Stimulated activated naive CD4-positive, alpha-beta T cell (primary cell): ENCODE data around the gene CLN3.
A peak's percentile ranks its signal among the peaks of the same experiment; 100 is the strongest.
"Not testable (repeated sequence)": the region's sequence is repeated elsewhere in the genome, so short reads cannot be mapped to it uniquely, and the experiment has no call there.

ENCODE experiments used
- DNase-seq, 6 experiments: peaks; one replicate each; lab custom pipeline; 2025; lab: John Stamatoyannopoulos, UW

CLN3 gene

GRCh38 chr16:28513484-28514181 lies 21.8 kb upstream of the CLN3 start:
- no peak for DNase-seq

- DNase-seq, result no peak
Measured at GRCh38 chr16:28511801-28512789, 20.2 kb upstream of the CLN3 start.

DNA sequence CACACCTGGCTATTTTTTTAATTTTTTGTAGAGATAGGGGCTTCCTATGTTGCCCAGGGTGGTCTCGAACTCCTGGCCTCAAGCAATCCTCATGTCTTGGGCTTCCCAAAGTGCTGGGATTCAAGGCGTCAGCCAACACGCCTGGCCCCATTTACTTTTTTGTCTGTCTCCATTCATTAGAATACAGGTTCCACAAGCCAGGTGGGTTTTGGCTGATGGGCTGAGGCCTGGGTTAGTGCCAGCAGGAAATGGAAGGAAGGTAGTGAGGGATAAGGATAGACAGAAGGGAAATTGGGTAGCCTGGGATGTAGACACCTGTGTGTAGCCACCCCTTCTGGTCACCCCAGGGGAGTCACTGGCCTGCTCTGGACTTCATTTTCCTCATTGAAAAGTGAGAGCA lies 19.2 kb upstream of the CLN3 start:
- DNase-seq, result no peak

DNA sequence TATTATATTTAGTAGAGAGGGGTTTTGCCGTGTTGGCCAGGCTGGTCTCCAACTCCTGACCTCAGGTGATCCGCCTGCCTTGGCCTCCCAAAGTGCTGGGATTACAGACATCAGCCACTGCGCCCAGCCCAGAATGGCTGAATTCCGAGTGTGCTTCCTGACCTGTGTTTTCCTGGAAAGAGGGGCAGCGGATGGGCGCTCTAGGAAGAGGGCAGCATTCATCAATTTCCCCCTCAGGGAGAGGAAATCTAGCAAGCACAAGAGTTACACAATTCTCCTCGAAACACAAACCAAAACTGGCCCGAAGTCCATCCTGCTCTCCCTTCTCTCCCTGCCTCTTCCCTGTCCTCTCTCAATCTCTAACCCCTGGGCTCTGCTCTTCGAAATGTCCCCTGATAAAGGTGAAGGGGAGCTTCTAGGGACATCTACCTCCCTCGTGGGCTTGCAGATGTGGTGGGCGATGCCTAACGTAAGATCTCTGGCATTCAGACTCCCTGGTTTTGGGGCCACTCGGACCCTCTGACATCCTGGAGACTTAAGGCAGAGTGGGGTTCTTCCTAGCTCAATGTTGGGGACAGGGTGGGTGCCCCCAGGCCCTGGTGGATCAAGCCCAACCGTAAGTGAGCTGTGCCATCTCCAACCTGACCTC lies 13.7 kb upstream of the CLN3 start:
- DNase-seq, result no peak

- no peak for DNase-seq
Measured at GRCh38 chr16:28504707-28505404, 13.0 kb upstream of the CLN3 start.

DNA sequence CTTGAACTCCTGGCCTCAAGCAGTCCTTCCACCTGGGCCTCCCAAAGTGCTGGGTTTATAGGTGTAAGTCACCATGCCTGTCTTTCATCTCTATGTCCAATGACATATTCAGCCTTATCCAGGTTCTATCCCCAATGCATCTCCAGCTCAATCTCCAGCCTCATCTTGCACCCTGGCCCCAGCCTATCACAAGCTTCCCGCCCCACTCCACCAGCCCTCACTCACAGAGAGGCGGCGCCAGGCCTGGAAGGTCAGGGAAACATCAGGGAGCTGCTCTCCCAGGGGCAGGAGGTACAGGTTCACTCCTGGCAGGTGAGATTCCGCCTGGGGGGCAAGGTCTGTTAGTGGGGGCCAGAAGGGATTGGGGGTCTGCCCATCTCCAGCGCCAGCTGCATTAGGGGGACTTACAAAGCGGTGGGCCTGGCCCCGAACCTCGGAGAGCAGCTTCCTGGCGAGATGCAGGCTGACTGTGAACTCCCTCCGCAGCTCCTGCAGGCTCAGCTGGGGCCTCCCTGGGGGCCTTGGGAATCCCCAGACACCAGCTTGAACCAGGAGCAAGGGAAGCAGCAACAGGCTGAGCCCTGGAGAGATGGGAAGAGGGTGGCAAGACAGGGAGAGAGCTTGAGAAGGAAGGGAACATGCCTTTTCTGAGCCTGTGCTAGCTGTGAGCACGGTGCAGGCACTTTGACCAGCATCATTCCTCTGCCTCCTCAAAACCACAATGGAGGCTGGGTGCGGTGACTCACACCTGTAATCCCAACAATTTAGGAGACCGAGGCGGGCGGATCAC lies 11.8 kb upstream of the CLN3 start:
- no peak for DNase-seq

DNA sequence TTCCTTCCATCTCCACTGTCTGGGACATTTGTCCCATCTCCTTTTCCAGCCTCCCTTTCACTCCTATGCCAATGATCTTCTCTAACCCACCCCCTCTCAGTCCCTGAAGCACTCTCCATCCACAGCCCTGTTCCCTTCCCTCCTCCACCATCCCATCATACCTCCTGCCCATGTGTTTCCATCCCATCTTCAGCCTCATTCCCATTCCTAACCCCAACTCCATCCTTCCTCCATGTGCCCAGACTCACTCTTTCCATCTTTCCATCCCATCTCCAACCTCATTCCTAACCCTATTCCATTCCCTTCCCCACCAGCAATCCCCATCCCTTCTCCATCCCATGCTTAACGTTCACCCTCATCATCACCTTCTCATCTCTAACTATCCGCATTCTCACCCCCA lies 10.4 kb upstream of the CLN3 start:
- DNase-seq, result no peak

DNA sequence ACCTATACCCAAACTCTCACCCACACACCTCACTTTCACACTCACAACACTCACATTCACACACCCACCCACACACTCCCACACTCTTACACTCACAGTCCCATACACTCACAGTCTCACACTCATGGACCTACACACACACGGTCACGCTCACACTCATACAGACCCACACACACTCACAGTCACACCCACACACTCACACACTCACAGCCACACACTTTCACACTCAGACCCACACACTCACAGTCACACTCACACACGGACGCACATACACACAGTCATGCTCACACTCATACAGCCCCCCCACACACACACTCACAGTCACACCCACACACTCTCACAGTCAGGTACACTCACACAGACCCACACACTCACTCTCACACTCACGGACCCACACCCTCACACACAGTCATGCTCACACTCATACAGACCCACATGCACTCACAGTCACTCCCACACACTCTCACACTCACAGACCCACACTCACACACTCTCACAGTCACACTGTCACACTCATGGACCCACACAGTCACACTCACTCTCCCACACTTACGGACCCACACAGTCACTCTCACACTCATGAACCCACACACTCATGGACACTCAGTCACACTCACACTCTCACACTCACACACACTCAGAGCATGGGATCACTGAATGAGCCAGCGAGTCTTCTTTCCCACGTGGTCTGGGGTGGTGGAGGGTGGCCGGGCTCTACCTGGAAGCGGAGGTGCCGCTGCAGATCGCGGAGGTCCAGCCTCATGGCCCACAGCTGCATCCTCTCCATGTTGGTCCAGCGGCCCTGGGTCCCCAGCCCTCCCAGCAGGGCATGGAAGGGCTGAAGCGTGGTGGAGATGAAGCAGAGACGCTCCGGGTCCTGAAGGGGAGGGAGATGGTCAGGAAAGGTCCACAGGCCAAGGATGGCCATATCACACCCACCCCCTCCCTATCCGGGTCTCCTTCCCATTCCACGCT lies 9.7 kb upstream of the CLN3 start:
- DNase-seq, result no peak

- not testable (repeated sequence) for DNase-seq
Measured at GRCh38 chr16:28500476-28501180, 8.8 kb upstream of the CLN3 start.

GRCh38 chr16:28499854-28500253 lies 8.0 kb upstream of the CLN3 start:
- no peak for DNase-seq

DNA sequence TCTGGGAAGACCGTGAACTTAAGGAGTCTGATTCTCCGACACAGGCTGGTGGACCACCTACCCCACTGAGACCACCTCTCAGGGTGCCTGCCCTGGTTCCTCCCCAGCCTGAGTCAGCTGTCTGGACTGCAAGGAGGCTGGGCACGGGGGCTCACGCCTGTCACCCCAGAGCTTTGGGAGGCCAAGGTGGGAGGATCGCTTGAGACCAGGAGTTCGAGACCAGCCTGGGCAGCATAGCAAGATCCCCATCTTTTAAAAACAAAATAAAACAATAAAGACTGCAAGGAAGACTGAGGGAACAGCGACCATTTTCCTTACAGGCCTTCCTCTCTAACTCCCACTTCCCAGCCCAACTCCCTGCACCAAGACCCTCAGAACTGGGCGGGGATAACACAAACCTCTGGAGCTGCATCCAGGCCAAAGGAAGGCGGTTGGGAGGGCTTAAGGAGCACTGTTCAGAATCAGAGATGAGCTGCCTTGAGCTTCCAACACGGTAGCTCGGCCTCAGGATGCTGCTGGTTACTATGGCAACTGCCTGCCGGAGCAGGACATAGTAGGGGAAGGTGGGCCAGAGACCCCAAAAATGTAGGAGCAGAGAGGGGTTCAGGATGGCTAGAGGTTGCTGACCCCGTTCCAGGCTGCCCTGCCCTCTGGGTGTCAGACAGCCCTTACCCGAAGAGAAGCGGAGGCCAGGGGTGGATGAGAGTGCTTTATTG lies 7.0 kb upstream of the CLN3 start:
- no peak for DNase-seq

DNA sequence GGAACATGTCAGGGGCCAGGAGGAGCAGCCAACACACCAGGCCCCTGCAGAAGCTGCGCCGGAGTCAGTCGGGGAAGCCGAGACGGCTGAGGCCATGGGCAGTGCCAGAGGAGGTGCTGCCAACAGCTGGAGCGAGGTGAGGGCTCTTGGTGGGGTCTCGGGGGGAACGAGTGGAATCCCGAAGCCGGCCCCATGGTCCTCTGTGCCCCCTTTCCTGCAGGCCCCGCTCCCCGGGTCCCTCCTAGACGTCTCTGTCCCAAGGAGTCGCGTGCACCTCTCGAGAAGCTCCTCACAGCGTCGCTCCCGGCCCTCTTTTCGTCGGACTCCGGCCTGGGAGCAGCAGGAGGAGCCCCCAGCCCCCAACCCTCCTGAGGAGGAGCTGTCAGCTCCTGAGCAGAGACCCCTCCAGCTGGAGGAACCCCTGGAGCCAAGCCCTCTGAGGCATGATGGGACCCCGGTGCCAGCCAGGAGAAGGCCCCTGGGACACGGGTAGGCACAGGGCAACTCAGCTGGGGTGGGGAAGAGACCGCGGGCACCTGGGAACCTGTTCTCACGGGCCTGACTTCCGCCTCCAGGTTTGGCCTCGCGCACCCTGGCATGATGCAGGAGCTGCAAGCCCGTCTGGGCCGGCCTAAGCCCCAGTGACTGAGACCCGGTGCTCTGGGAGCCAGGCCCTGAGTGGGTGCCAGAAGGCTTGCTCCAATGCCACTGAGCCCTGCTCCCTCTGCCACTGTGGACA lies 6.2 kb upstream of the CLN3 start:
- DNase-seq, result no peak

DNA sequence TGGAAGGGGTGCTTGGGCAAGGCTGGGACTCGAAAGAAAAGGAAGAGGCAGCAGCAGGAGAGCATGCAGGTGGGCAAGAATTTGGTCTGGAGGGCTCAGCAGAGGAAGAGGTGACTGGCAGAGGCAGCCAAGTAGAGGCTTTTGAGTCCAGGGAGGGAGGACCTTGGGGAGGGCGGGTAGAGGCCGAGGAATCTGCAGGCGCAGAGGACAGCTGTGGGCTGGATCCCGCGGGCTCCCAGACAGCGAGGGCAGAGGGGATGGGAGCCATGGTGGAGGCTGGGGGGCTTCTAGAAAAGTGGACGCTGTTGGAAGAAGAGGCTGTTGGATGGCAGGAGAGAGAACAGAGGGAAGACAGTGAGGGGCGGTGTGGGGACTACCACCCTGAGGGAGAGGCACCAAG lies 5.5 kb upstream of the CLN3 start:
- no peak for DNase-seq

DNA sequence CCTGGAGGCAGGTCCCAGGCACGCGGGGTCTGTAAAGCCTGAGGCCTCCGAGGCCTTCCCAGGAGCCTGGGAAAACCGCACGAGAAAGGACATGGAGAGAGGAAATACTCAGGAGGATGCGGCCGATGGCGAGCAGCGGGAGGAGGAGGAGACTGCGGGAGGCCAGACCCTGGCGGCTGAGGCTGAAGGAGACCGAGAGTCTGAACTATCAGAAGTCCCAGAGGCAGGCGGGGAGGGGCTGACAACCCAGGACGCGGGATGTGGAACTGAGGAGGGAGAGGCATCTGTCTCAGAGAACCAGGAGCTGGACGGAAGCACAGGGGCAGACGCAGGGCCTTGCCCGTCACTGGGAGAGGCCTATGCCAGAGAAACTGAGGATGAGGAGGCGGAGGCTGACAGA lies 5.0 kb upstream of the CLN3 start:
- DNase-seq, result no peak

DNA sequence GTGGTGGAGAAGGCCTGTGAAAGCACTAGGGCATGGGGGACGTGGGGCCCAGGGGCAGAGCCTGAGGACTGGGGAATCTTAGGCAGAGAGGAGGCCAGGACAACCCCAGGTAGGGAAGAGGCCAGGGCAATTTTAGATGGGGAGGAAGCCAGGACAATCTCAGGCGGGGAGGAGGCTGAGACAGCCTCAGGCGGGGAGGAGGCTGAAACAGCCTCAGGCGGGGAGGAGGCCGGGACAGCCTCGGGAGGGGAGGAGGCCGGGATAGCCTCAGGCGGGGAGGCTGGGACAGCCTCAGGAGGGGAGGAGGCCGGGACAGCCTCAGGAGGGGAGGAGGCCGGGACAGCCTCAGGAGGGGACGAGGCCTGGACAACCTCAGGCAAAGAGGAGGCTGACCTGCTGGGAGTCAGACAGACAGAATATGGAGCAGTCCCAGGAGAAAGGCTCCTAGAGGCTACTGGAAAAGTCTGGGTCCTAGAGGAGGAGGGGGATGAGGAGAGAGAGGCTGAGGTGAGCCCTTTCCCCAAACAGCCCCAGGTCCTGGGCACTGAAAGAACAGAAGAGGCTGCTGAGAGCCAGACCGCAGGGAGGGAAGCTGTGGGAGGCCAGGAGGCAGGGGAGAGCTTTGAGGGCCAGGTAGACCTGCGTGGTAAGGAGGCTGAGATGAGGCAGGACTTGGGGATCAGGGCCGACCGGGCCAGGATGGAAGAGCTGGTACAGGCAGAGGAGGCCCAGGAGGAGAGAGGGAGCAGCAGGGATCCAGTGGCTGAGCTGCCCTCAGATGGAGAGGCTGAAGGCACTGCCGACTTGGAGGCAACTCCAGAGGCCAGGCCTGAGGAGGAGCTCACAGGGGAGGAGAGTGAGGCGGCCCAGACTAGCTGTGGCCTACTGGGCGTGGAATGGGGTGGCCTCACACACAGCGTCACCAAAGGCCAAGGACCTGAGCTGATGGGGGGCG lies 4.2 kb upstream of the CLN3 start:
- no peak for DNase-seq

DNA sequence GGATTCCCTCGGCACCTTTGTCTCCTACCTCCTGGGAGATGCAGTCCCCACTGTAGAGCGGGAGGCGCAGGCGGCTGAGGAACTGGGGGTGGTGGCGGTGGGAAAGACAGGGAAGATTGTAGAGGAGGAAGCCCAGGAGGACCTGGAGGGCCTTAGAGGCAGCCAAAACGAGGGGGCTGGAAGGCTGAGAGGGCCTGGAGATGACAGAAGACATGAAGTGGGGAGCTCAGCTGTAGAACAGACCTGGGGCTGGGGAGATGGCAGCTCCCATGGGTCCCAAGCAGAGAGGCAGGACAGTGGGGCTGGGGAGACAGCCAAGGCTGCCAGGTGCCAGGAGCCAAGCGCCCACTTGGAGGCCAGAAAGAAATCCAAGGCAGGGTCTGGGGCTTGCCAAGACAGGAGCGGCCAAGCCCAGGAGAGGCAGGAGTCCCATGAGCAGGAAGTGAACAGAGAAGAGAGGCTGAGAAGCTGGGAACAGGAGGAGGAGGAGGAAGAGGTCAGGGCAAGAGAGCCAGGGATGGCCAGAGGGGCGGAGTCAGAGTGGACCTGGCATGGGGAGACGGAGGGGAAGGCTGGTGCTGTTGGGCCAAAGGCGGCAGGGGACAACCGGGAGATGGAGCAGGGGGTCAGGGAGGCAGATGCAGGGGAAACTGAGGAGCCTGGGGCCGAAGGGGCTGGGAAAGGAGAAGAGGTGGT lies 3.4 kb upstream of the CLN3 start:
- DNase-seq, result peak in 2 of 6 experiments; percentile 9 to 37
